Trophoblast cell (in vitro differentiated cells and primary cell): ENCODE data around the gene MCIDAS. TPM values are rescaled to one million over a fixed set of nuclear protein-coding genes. Genes with fewer than 3 reads are reported as not detected.
A peak's percentile ranks its signal among the peaks of the same experiment; 100 is the strongest.

ENCODE experiments used
- DNase-seq, 2 donors: peaks; one replicate each; pipeline ENCODE4 v3.0.0-alpha.2; 2016
- H2AFZ ChIP-seq: 2 replicates; pipeline ENCODE4 v1.6.1; 2013; ENCODE audit warnings: low read length, moderate library complexity, mild to moderate bottlenecking; ENCODE audit not compliant: insufficient read depth, poor library complexity
- H2AK5ac ChIP-seq: 2 replicates; pipeline ENCODE4 v1.6.1; 2013; ENCODE audit warnings: mild to moderate bottlenecking, low read length
- H2BK120ac ChIP-seq: 2 replicates; pipeline ENCODE4 v1.6.1; 2013; ENCODE audit warnings: low read length, mild to moderate bottlenecking, moderate library complexity; ENCODE audit not compliant: insufficient read depth, poor library complexity
- H2BK12ac ChIP-seq: 2 replicates; pipeline ENCODE4 v1.6.1; 2013; ENCODE audit warnings: mild to moderate bottlenecking, low read length, moderate library complexity
- H2BK5ac ChIP-seq: 2 replicates; pipeline ENCODE4 v1.6.1; 2013; ENCODE audit warnings: low read length, low read depth, moderate library complexity, mild to moderate bottlenecking; ENCODE audit not compliant: poor library complexity
- H3K14ac ChIP-seq: 2 replicates; pipeline ENCODE4 v1.6.1; 2013; ENCODE audit warnings: mild to moderate bottlenecking, low read length
- H3K18ac ChIP-seq: 2 replicates; pipeline ENCODE4 v1.6.1; 2013; ENCODE audit warnings: mild to moderate bottlenecking, low read length
- H3K23ac ChIP-seq: 2 replicates; pipeline ENCODE4 v1.6.1; 2013; ENCODE audit warnings: low read length
- H3K27ac ChIP-seq: 2 replicates; pipeline ENCODE4 v1.5.1; 2013; ENCODE audit warnings: low read depth, mild to moderate bottlenecking, inconsistent platforms, low read length, moderate library complexity
- H3K27me3 ChIP-seq: 2 replicates; pipeline ENCODE4 v1.6.1; 2013; ENCODE audit warnings: inconsistent platforms, mild to moderate bottlenecking, low read length, moderate library complexity; ENCODE audit not compliant: insufficient read depth
- H3K36me3 ChIP-seq, 2 experiments: 1 replicate in 1 of 2; 2 replicates in 1 of 2; pipeline ENCODE4 v1.6.1; 2013; ENCODE audit warnings: low read length in 2 of 2, mild to moderate bottlenecking in 2 of 2, moderate library complexity in 1 of 2; ENCODE audit not compliant: insufficient read depth in 2 of 2, control insufficient read depth in 1 of 2
- H3K4ac ChIP-seq: 2 replicates; pipeline ENCODE4 v1.6.1; 2013; ENCODE audit warnings: low read depth, mild to moderate bottlenecking, low read length, moderate library complexity
- H3K4me1 ChIP-seq, 2 experiments: 1 replicate in 1 of 2; 2 replicates in 1 of 2; pipeline ENCODE4 v1.6.1; 2013; ENCODE audit warnings: low read length in 2 of 2, mild to moderate bottlenecking in 2 of 2, moderate library complexity in 1 of 2; ENCODE audit not compliant: insufficient read depth in 2 of 2, control insufficient read depth in 1 of 2
- H3K4me2 ChIP-seq: 2 replicates; pipeline ENCODE4 v1.6.1; 2013; ENCODE audit warnings: inconsistent platforms, mild to moderate bottlenecking, low read length, moderate library complexity
- H3K4me3 ChIP-seq: 2 replicates; pipeline ENCODE4 v1.5.1; 2013; ENCODE audit warnings: mild to moderate bottlenecking, low read depth, low read length, inconsistent platforms
- H3K79me1 ChIP-seq: one replicate; pipeline ENCODE4 v1.6.1; 2013; ENCODE audit warnings: low read length
- H3K79me2 ChIP-seq: 2 replicates; pipeline ENCODE4 v1.6.1; 2013; ENCODE audit warnings: low read length, mild to moderate bottlenecking; ENCODE audit not compliant: control insufficient read depth, insufficient read depth, poor library complexity
- H3K9ac ChIP-seq: 2 replicates; pipeline ENCODE4 v1.6.1; 2013; ENCODE audit warnings: mild to moderate bottlenecking, low read length
- H3K9me3 ChIP-seq: 2 replicates; pipeline ENCODE4 v1.6.1; 2013; ENCODE audit warnings: low read depth, mild to moderate bottlenecking, control low read depth, inconsistent platforms, low read length; ENCODE audit not compliant: insufficient read depth
- H4K12ac ChIP-seq: 2 replicates; pipeline ENCODE4 v1.6.1; 2013; ENCODE audit warnings: low read depth, mild to moderate bottlenecking, low read length, moderate library complexity
- H4K8ac ChIP-seq: 2 replicates; pipeline ENCODE4 v1.6.1; 2013; ENCODE audit warnings: low read depth, mild to moderate bottlenecking, low read length, moderate library complexity
- H4K91ac ChIP-seq: one replicate; pipeline ENCODE4 v1.6.1; 2013; ENCODE audit warnings: low read depth, mild to moderate bottlenecking, low read length, moderate library complexity
- WGBS: extraction: QIAGEN DNeasy Blood & Tissue Kit; methylation state at CpG from one replicate; pipeline ENCODE4 v1.1.7; 2013; ENCODE audit warnings: missing lambda C conversion rate; ENCODE audit not compliant: insufficient read length, insufficient coverage; ENCODE audit errors: extremely low coverage; 5-methylcytosine and 5-hydroxymethylcytosine counted together
- polyA plus RNA-seq: library from polyadenylated mRNA; stranded (reverse); fragments of 200-250 nt; gene quantifications from 2 replicates; pipeline ENCODE4 v1.2.3, GENCODE V29; 2013

The MCIDAS gene
- polyA plus RNA-seq: 0.04 TPM in 1 of 2 replicates, not detected in the other

DNA sequence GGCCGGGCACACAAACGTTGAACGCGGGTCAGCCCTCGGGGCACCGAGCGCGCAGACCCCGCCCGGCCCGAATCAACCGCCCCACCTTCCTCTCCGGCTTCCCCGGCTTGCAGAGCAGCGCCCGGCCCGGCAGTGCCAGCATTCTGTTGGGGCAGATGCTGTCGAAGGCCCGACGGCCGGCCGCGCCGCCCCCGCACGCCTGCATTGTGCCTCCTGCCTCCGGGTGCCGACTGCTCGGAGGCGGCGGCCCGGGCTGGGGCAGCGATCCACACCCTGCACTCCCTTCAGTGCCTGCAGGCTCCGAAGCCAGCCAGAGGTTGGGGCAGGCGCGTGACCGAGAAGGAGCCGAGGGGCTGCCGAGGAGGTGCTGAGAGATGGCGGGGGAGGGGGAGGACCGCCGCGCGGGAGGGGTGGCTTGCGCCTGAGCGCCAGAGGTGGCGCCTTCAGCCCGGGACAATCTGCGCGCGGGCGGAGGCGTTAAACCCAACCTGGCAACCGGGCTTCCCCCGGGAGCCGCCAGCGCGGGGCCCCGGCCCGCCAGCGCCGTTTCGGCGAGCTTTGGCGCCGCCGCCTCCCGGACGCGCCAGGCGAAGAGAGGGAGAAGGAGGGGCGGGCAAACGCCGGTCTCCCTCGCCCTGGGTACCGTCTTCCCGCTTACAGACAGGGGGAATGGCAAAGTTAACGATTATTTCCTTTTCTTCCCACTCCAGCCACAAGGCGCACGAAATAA is at the start of gene MCIDAS:
TSS of gene MCIDAS (minus strand) at position 382 of the 730 bp plus-strand sequence. CDS start at position 205, 177 bp downstream.
- Histone ChIP-seq H3K18ac (no peak within 1 kb of the TSS), H3K23ac (no peak within 1 kb of the TSS), H3K4me3 (peak within 1 kb of the TSS; percentile 63), H4K91ac (no peak within 1 kb of the TSS), H4K12ac (no peak within 1 kb of the TSS), H3K14ac (no peak within 1 kb of the TSS), H2BK120ac (no peak within 1 kb of the TSS), H3K27ac (no peak within 1 kb of the TSS), H3K4me1 (peaks cover 16 to 24% of the 10 kb centered on the region in 2 experiments), H3K4me2 (peak within 1 kb of the TSS; percentile 78), H2BK12ac (no peak within 1 kb of the TSS), H3K27me3 (peaks cover 87% of the 10 kb centered on the region), H3K36me3 (no peaks in the 10 kb centered on the region), H2AFZ (peak within 1 kb of the TSS; percentile 19), H3K9me3 (peaks cover 5% of the 10 kb centered on the region), H4K8ac (no peak within 1 kb of the TSS), H3K79me2 (no peaks in the 10 kb centered on the region), H3K79me1 (no peaks in the 10 kb centered on the region), H3K4ac (no peak within 1 kb of the TSS), H2AK5ac (no peak within 1 kb of the TSS), H2BK5ac (no peak within 1 kb of the TSS), H3K9ac (no peak within 1 kb of the TSS)
- WGBS: no CpG with 5 or more reads among the region's 80 CpGs
- peak in 1 of 2 donors; percentile 52 for DNase-seq

DNA sequence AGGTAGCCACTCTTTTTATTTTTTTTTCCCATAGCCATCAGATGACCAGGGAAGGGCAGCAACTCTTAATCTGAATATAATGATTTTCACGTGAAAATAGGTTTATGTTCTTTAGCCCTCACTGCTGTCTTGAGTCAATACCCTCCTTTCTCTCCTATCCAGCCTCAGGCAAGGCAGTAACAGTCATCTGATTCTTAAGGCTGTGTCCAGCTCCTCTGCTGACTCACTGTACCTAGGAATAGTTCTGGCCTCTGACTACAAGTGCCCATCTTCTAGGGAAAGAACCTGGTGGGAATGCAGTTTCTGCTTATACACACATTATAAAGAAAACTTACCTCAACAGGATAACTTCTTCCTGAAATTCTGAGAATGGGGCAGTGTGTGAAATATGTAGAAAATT is 49.7 kb upstream of the MCIDAS start:
- H2AK5ac ChIP-seq: no peak overlapping the region
- H3K79me1 ChIP-seq: no peaks in the 10 kb centered on the region
- H4K8ac ChIP-seq: no peak overlapping the region
- no peak overlapping the region for H3K4ac ChIP-seq
- no peak overlapping the region for H3K18ac ChIP-seq
- no peaks in the 10 kb centered on the region for H3K4me1 ChIP-seq
- H4K12ac ChIP-seq: no peak overlapping the region
- no peak overlapping the region for H3K9ac ChIP-seq
- H3K4me3 ChIP-seq: no peak overlapping the region
- peaks cover 8 to 14% of the 10 kb centered on the region in 2 experiments for H3K36me3 ChIP-seq
- peak; percentile 2 to 10 for DNase-seq
- H2AFZ ChIP-seq: no peak overlapping the region
- no peak overlapping the region for H2BK5ac ChIP-seq
- H2BK120ac ChIP-seq: no peak overlapping the region
- H3K9me3 ChIP-seq: no peaks in the 10 kb centered on the region
- WGBS: no CpG with 5 or more reads among the region's 1 CpG
- H2BK12ac ChIP-seq: no peak overlapping the region
- no peaks in the 10 kb centered on the region for H3K27me3 ChIP-seq
- no peaks in the 10 kb centered on the region for H3K79me2 ChIP-seq
- no peak overlapping the region for H3K4me2 ChIP-seq
- H4K91ac ChIP-seq: no peak overlapping the region
- no peak overlapping the region for H3K14ac ChIP-seq
- H3K27ac ChIP-seq: no peak overlapping the region
- no peak overlapping the region for H3K23ac ChIP-seq

DNA sequence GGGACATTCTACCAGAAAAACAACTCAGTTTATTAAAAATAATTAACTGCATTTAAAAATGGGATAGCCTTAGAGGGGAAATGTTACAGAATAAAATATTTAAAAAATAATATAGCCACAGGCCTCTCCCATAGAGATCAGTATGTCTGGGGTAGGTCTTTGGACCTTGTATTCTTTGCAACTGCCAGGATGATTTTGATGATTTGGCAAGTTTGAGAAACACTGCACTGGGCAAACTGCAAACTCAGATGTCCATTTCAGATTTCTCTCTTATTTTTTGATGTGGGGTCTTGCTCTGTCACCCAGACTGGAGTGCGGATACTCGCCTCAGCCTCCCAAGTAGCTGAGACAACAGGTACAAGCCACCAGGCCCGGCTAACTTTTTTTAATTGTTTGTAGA is 31.2 kb upstream of the MCIDAS start:
- no peak overlapping the region for H3K27ac ChIP-seq
- WGBS: no CpG with 5 or more reads among the region's 3 CpGs
- H3K9me3 ChIP-seq: no peaks in the 10 kb centered on the region

DNA sequence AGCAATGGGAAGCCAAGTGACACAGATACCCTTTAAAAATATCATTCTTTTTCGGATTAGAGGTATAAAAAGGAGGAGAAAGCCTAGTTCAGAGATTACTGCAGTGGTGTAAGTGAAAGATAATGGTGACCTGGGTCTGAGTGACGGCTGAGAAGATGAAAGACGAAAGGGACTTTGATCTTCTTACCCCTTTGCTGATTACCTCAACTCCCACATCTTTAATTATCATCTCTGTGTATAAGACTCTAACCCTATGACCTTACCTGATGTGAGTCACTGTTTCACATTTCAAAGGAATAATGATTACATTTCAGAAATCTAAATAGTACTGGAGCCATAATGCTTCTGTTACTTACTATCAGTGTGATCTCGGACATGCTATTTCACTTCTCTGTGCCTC is 27.7 kb upstream of the MCIDAS start:
- Histone ChIP-seq H2BK5ac (no peak overlapping the region), H3K79me2 (no peaks in the 10 kb centered on the region), H4K91ac (no peak overlapping the region), H3K79me1 (no peaks in the 10 kb centered on the region), H3K18ac (no peak overlapping the region), H2BK12ac (no peak overlapping the region), H3K4me1 (no peaks in the 10 kb centered on the region), H2AFZ (no peak overlapping the region), H3K4ac (no peak overlapping the region), H3K27ac (no peak overlapping the region), H3K9me3 (no peaks in the 10 kb centered on the region), H4K8ac (no peak overlapping the region), H2AK5ac (no peak overlapping the region), H3K4me3 (no peak overlapping the region), H4K12ac (no peak overlapping the region), H3K14ac (no peak overlapping the region), H2BK120ac (no peak overlapping the region), H3K4me2 (no peak overlapping the region), H3K9ac (no peak overlapping the region), H3K36me3 (peaks cover 9% of the 10 kb centered on the region in 2 experiments), H3K23ac (no peak overlapping the region), H3K27me3 (no peaks in the 10 kb centered on the region)
- no CpG with 5 or more reads among the region's 4 CpGs for WGBS
- no peak for DNase-seq

More for the DNA sequence above, 31.2 kb upstream of the MCIDAS start:
- Histone ChIP-seq H2BK12ac (no peak overlapping the region), H3K79me1 (no peaks in the 10 kb centered on the region), H3K23ac (no peak overlapping the region), H3K36me3 (peaks cover 9 to 12% of the 10 kb centered on the region in 2 experiments), H2BK120ac (no peak overlapping the region), H4K12ac (no peak overlapping the region), H3K4me1 (no peaks in the 10 kb centered on the region), H3K18ac (no peak overlapping the region), H4K91ac (no peak overlapping the region), H3K4ac (no peak overlapping the region), H2AK5ac (no peak overlapping the region), H3K4me3 (no peak overlapping the region), H3K9ac (no peak overlapping the region), H3K14ac (no peak overlapping the region), H4K8ac (no peak overlapping the region), H3K27me3 (no peaks in the 10 kb centered on the region), H2AFZ (no peak overlapping the region), H2BK5ac (no peak overlapping the region), H3K79me2 (no peaks in the 10 kb centered on the region), H3K4me2 (no peak overlapping the region)
- no peak for DNase-seq
